ENCODE data around the gene WAS. TPM values are rescaled to one million over a fixed set of nuclear protein-coding genes. Genes with fewer than 3 reads are reported as not detected.

WAS gene
- total RNA-seq, 1 experiment from 2014 or later, result 0.24 TPM

DNA sequence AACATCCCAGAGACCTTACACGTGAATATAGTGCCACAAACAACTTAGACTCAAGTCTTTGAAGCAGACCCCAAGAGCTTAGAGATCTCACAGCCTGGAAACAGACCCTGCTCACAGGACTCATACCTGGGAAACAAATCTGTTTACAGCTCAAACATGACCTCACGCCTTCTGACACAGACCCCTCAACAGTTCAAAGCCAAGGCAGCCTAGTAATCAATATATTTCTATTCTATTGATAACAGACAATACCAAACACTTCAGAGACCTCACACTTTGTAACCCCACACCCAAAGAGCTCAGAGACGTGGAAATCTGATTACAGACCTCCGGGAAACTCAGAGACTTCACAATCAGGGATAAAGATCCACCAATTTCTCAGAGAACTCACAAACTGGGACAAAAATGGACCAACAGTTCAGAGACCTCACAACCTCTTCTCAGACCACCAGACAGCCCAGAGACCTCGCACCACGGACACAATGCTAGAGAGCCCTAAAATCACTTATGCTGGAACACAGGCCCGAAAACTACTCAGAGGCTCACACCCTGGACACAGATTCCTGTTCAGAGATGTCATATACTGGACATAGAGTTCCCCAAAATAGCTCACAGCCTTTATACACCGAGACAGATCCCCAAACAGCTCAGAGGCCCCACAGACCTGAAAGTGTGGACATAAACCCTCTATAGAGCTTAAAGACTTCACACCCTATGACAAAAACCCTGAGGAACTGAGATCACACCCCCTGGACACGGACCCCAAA lies 27.7 kb downstream of the WAS start:
- Histone ChIP-seq H3T11ph (ENCODE audit: low read length) (no peak overlapping the region), H4K8ac (replicated peaks; ENCODE audit: insufficient read length, low read depth, low read length) (no peak overlapping the region)

More for the DNA sequence above, 27.7 kb downstream of the WAS start:
- H3K9ac ChIP-seq (ENCODE audit: extremely low read depth, insufficient read length, low read length), result no peak overlapping the region
- TF ChIP-seq CTCF (conservative IDR thresholded peaks at IDR 0.05), result no peak
- H3K23ac ChIP-seq (ENCODE audit: insufficient read length, low read depth, low read length), result no peak overlapping the region
- Mint-ChIP-seq H3K4me1 (no peaks in the 10 kb centered on the region), H3K4me3 (no peak overlapping the region), H3K9me3 (peaks cover 84 to 89% of the 10 kb centered on the region in 2 experiments), H3K36me3 (ENCODE audit: insufficient read depth in 1 of 3, low read depth in 3 of 3) (peaks cover 10 to 24% (median 20%) of the 10 kb centered on the region in 3 experiments), H3K27me3 (ENCODE audit: low read depth) (peaks cover 41% of the 10 kb centered on the region), H3K27ac (no peak overlapping the region)
- DNase-seq, result no peak
- H3K9me3 ChIP-seq (ENCODE audit: control insufficient read depth, low read depth, low read length), result peaks cover 47% of the 10 kb centered on the region
- no peaks in the 10 kb centered on the region; the same call in 1 of the 2 replicates for H3K27me3 ChIP-seq (ENCODE audit: insufficient read depth, low read length)
- H3K27ac ChIP-seq (ENCODE audit: insufficient read length, low read depth, low read length), result no peak overlapping the region
- no peaks in the 10 kb centered on the region for H3K79me2 ChIP-seq (ENCODE audit: insufficient read depth, low read length)
- no peak overlapping the region for H2BK12ac ChIP-seq (ENCODE audit: insufficient read length, low read depth, low read length)
- H2BK20ac ChIP-seq (ENCODE audit: low read depth, low read length, poor library complexity, severe bottlenecking), result no peak overlapping the region
- H2BK120ac ChIP-seq (ENCODE audit: low read depth, low read length, poor library complexity, severe bottlenecking), result no peak overlapping the region
- H4K5ac ChIP-seq (ENCODE audit: insufficient read length, low read depth, low read length), result no peak overlapping the region
- H3K23me2 ChIP-seq (ENCODE audit: insufficient read length, low read depth, low read length, poor library complexity, severe bottlenecking), result no peaks in the 10 kb centered on the region
- H2AFZ ChIP-seq (ENCODE audit: low read length), result no peak overlapping the region
- no peak overlapping the region for H3K4me2 ChIP-seq (ENCODE audit: insufficient read depth, insufficient read length, low read length)
- H3K4me1 ChIP-seq (ENCODE audit: insufficient read depth, low read length), result no peaks in the 10 kb centered on the region
- no peak overlapping the region for H4K91ac ChIP-seq (ENCODE audit: insufficient read length, low read depth, low read length)
- no peak overlapping the region for H3K4ac ChIP-seq (ENCODE audit: low read depth, low read length)
- no peaks in the 10 kb centered on the region for H3K79me1 ChIP-seq (ENCODE audit: insufficient read depth, low read depth, low read length, poor library complexity, severe bottlenecking)
- no CpG with 5 or more reads among the region's 9 CpGs for WGBS (ENCODE audit: extremely low coverage, insufficient read length, low lambda C conversion rate)
- no peak overlapping the region for H3K14ac ChIP-seq (ENCODE audit: insufficient read depth, low read length)
- no peak overlapping the region for H3K56ac ChIP-seq (ENCODE audit: insufficient read length, low read depth, low read length)
- H2BK5ac ChIP-seq (ENCODE audit: insufficient read length, low read length), result no peak overlapping the region
- no peak overlapping the region for H3K18ac ChIP-seq (ENCODE audit: insufficient read length, low read depth, low read length)
- no peak overlapping the region for H2AK5ac ChIP-seq (ENCODE audit: insufficient read length, low read length)
- H2BK15ac ChIP-seq (ENCODE audit: low read depth, low read length), result no peak overlapping the region
- no peaks in the 10 kb centered on the region for H4K20me1 ChIP-seq (ENCODE audit: control insufficient read depth, insufficient read depth, insufficient read length)
